IMR-90 (cell line): ENCODE data around the gene CCDC88A. TPM values are rescaled to one million over a fixed set of nuclear protein-coding genes. Genes with fewer than 3 reads are reported as not detected.

Experiments
- ATAC-seq: fragments of 200-7000 bp; cut with Tn5 transposase; 2 replicates; pipeline ENCODE4 v1.9.1; 2020; ENCODE audit warnings: low read depth, mild to moderate bottlenecking, moderate library complexity
- BruUV-seq: library from RNA; stranded (reverse); fragments of 400-500 nt; replicated peaks from 2 replicates; lab custom pipeline; 2021; lab: Mats Ljungman, UMichigan
- CTCF ChIA-PET: fragments of 300-600 bp; formaldehyde crosslinking; extraction: SDS; loops from one replicate; lab custom pipeline; 2021; ENCODE audit warnings: antibody characterized with exemption; lab: Yijun Ruan, JAX
- POLR2A ChIA-PET: fragments of 300-600 bp; sonication (Branson Sonifier 250); formaldehyde crosslinking; loops from one replicate; lab custom pipeline; 2022; ENCODE audit warnings: antibody characterized with exemption; ENCODE audit not compliant: unreplicated experiment; lab: Charles Lee
- DNase-seq: peaks from one replicate; pipeline ENCODE4 v3.0.0; 2013
- H2AFZ ChIP-seq: replicated peaks from 2 replicates; pipeline ENCODE3; 2013; ENCODE audit warnings: low read length, mild to moderate bottlenecking; ENCODE audit not compliant: poor library complexity
- H2AK5ac ChIP-seq: 2 replicates; pipeline ENCODE4 v1.6.1; 2013; ENCODE audit warnings: low read depth, low read length, inconsistent platforms
- H2AK9ac ChIP-seq: replicated peaks from 2 replicates; pipeline ENCODE3; 2013; ENCODE audit warnings: mild to moderate bottlenecking, low read depth, low read length, moderate library complexity; ENCODE audit not compliant: poor library complexity
- H2BK120ac ChIP-seq: 2 replicates; pipeline ENCODE4 v1.6.1; 2013; ENCODE audit warnings: low read depth, low read length, inconsistent platforms
- H2BK15ac ChIP-seq: 3 replicates; pipeline ENCODE4 v1.6.1; 2013; ENCODE audit warnings: low read depth, low read length, inconsistent platforms
- H2BK20ac ChIP-seq: 2 replicates; pipeline ENCODE4 v1.6.1; 2013; ENCODE audit warnings: low read depth, mild to moderate bottlenecking, inconsistent platforms, low read length, moderate library complexity
- H2BK5ac ChIP-seq: 2 replicates; pipeline ENCODE4 v1.6.1; 2013; ENCODE audit warnings: mild to moderate bottlenecking, low read depth, low read length, inconsistent platforms; ENCODE audit not compliant: poor library complexity, severe bottlenecking
- H3K14ac ChIP-seq: replicated peaks from 2 replicates; pipeline ENCODE4 v1.6.1; 2013; ENCODE audit warnings: low read depth, low read length, inconsistent platforms
- H3K18ac ChIP-seq: 2 replicates; pipeline ENCODE4 v1.6.1; 2013; ENCODE audit warnings: low read depth, low read length, control low read depth
- H3K23ac ChIP-seq: 2 replicates; pipeline ENCODE4 v1.6.1; 2013; ENCODE audit warnings: low read depth, low read length, inconsistent platforms
- H3K27ac ChIP-seq: 2 replicates; pipeline ENCODE4 v1.5.1; 2013; ENCODE audit warnings: mild to moderate bottlenecking, control low read depth, low read length; ENCODE audit not compliant: insufficient read depth
- H3K27me3 ChIP-seq: 2 replicates; pipeline ENCODE4 v1.6.1; 2013; ENCODE audit warnings: low read length; ENCODE audit not compliant: control insufficient read depth, insufficient read depth
- H3K36me3 ChIP-seq: 2 replicates; pipeline ENCODE4 v1.6.1; 2013; ENCODE audit warnings: low read length, mixed read lengths; ENCODE audit not compliant: control insufficient read depth, insufficient read depth
- H3K4ac ChIP-seq: 2 replicates; pipeline ENCODE4 v1.6.1; 2013; ENCODE audit warnings: low read depth, low read length, inconsistent platforms
- H3K4me1 ChIP-seq: 2 replicates; pipeline ENCODE4 v1.6.1; 2013; ENCODE audit warnings: low read length, mixed read lengths; ENCODE audit not compliant: control insufficient read depth, insufficient read depth
- H3K4me2 ChIP-seq: 2 replicates; pipeline ENCODE4 v1.6.1; 2013; ENCODE audit warnings: low read depth, mild to moderate bottlenecking, control low read depth, low read length, moderate library complexity
- H3K4me3 ChIP-seq: 2 replicates; pipeline ENCODE4 v1.5.1; 2013; ENCODE audit warnings: low read depth, mild to moderate bottlenecking, control low read depth, low read length, moderate library complexity; ENCODE audit not compliant: insufficient read depth
- H3K56ac ChIP-seq: 2 replicates; pipeline ENCODE4 v1.6.1; 2013; ENCODE audit warnings: low read length, inconsistent platforms; ENCODE audit not compliant: insufficient read depth; ENCODE audit errors: extremely low read depth
- H3K79me1 ChIP-seq, 2 experiments: 2 replicates each; pipeline ENCODE4 v1.6.1; 2013; ENCODE audit warnings: low read length in 2 of 2, inconsistent platforms in 1 of 2, low read depth in 1 of 2
- H3K9ac ChIP-seq: 2 replicates; pipeline ENCODE4 v1.6.1; 2013; ENCODE audit warnings: low read depth, low read length, control low read depth
- H3K9me1 ChIP-seq: 2 replicates; pipeline ENCODE4 v1.6.1; 2013; ENCODE audit warnings: low read length, inconsistent platforms; ENCODE audit not compliant: insufficient read depth
- H3K9me3 ChIP-seq: 2 replicates; pipeline ENCODE4 v1.6.1; 2013; ENCODE audit warnings: low read length; ENCODE audit not compliant: control insufficient read depth, insufficient read depth
- H4K20me1 ChIP-seq: 2 replicates; pipeline ENCODE4 v1.6.1; 2013; ENCODE audit warnings: low read length, inconsistent platforms; ENCODE audit not compliant: insufficient read depth
- H4K5ac ChIP-seq: 2 replicates; pipeline ENCODE4 v1.6.1; 2013; ENCODE audit warnings: mild to moderate bottlenecking, low read depth, low read length, control low read depth
- H4K8ac ChIP-seq, 2 experiments: 2 replicates each; pipeline ENCODE4 v1.6.1; 2013; ENCODE audit warnings: low read depth in 2 of 2, low read length in 2 of 2, control low read depth in 1 of 2, inconsistent platforms in 1 of 2
- H4K91ac ChIP-seq: 2 replicates; pipeline ENCODE4 v1.6.1; 2013; ENCODE audit warnings: low read depth, low read length, inconsistent platforms; ENCODE audit not compliant: insufficient read depth
- BHLHE40 ChIP-seq: fragments of 150-350 bp; IDR thresholded peaks from 2 replicates; pipeline ENCODE4 v1.6.1; 2016; ENCODE audit warnings: mild to moderate bottlenecking, low read depth, low read length
- CEBPB ChIP-seq: IDR thresholded peaks from 2 replicates; pipeline ENCODE4 v1.6.1; 2012; ENCODE audit warnings: low read depth, low read length, improper control_type of control experiment
- CHD1 ChIP-seq: IDR thresholded peaks from 2 replicates; pipeline ENCODE4 v1.6.1; 2012; ENCODE audit warnings: low read depth, low read length, improper control_type of control experiment
- FOS ChIP-seq: fragments of 150-350 bp; IDR thresholded peaks from 2 replicates; pipeline ENCODE4 v1.6.1; 2016; ENCODE audit warnings: low read depth, low read length
- MAFK ChIP-seq: IDR thresholded peaks from 2 replicates; pipeline ENCODE4 v1.6.1; 2012; ENCODE audit warnings: low read depth, low read length, improper control_type of control experiment
- MAZ ChIP-seq: IDR thresholded peaks from 2 replicates; pipeline ENCODE4 v1.6.1; 2012; ENCODE audit warnings: low read depth, mild to moderate bottlenecking, low read length, improper control_type of control experiment, moderate library complexity, borderline replicate concordance
- MXI1 ChIP-seq: IDR thresholded peaks from 2 replicates; pipeline ENCODE4 v1.6.1; 2012; ENCODE audit warnings: low read depth, mild to moderate bottlenecking, low read length, moderate library complexity, borderline replicate concordance
- NFE2L2 ChIP-seq: fragments of 150-350 bp; IDR thresholded peaks from 2 replicates; pipeline ENCODE4 v1.6.1; 2016; ENCODE audit warnings: low read depth, mild to moderate bottlenecking, low read length
- POLR2A ChIP-seq: IDR thresholded peaks from 2 replicates; pipeline ENCODE4 v1.6.1; 2012; ENCODE audit warnings: mild to moderate bottlenecking, low read depth, low read length
- RAD21 ChIP-seq: IDR thresholded peaks from 2 replicates; pipeline ENCODE4 v1.6.1; 2012; ENCODE audit warnings: low read length, improper control_type of control experiment
- RCOR1 ChIP-seq: IDR thresholded peaks from 2 replicates; pipeline ENCODE4 v1.6.1; 2012; ENCODE audit warnings: mild to moderate bottlenecking, low read length, improper control_type of control experiment; ENCODE audit not compliant: insufficient replicate concordance
- RFX5 ChIP-seq: IDR thresholded peaks from 2 replicates; pipeline ENCODE4 v1.8.0; 2012; ENCODE audit warnings: low read depth, mild to moderate bottlenecking, low read length, moderate library complexity
- SMC3 ChIP-seq: fragments of 150-350 bp; IDR thresholded peaks from 2 replicates; pipeline ENCODE4 v1.6.1; 2016; ENCODE audit warnings: low read depth, mild to moderate bottlenecking, antibody characterized with exemption, low read length, moderate library complexity
- WGBS, 2 experiments: methylation state at CpG; one replicate each; pipeline versions ENCODE4 v1.1.5 to v1.1.7; 2013; ENCODE audit warnings: missing lambda C conversion rate in 2 of 2; ENCODE audit not compliant: insufficient read length in 1 of 2; ENCODE audit errors: extremely low coverage in 2 of 2; 5-methylcytosine and 5-hydroxymethylcytosine counted together
- dilution Hi-C: fragments of 300-500 bp; cut with HindIII; formaldehyde crosslinking; loops from one replicate; pipeline ENCODE4 v1.14.3; 2018; ENCODE audit warnings: low sequenced_read_pairs; ENCODE audit not compliant: unreplicated experiment
- in situ Hi-C: fragments of 300-500 bp; cut with MboI; formaldehyde crosslinking; loops from 3 replicates; pipeline ENCODE4 v1.14.3; 2019; ENCODE audit warnings: low sequenced_read_pairs, inconsistent platforms, mixed read lengths
- intact Hi-C: fragments of 100-400 bp; cut with micrococcal nuclease; formaldehyde crosslinking; loops from 2 replicates; pipeline ENCODE4 v1.10.0; 2022
- polyA plus RNA-seq, 3 experiments: library from polyadenylated mRNA; depleted of rRNA; stranded (reverse); fragments of >200 nt; gene quantifications; 2 replicates each; pipeline ENCODE4 v1.2.3, GENCODE V29; 2012; ENCODE audit warnings: low replicate concordance in 1 of 3
- total RNA-seq: library from RNA; depleted of rRNA; stranded (reverse); fragments of >200 nt; gene quantifications from 2 replicates; pipeline ENCODE4 v1.2.3, GENCODE V29; 2012
- TF ChIP-seq, protein P1 (sequence below): conservative IDR thresholded peaks from 2 replicates; pipeline ENCODE4 v1.5.1; 2012; ENCODE audit warnings: mild to moderate bottlenecking, low read depth, low read length, improper control_type of control experiment
- TF ChIP-seq, protein P2 (sequence below): fragments of 150-350 bp; IDR thresholded peaks from 2 replicates; pipeline ENCODE4 v1.6.1; 2017; ENCODE audit warnings: mild to moderate bottlenecking, antibody characterized with exemption, low read length, low read depth
- TF ChIP-seq, protein P3 (sequence below): fragments of 150-350 bp; IDR thresholded peaks from 2 replicates; pipeline ENCODE4 v1.6.1; 2016; ENCODE audit warnings: low read depth, mild to moderate bottlenecking, low read length, moderate library complexity, borderline replicate concordance

The CCDC88A gene
- total and polyA plus RNA-seq, 2 of the 4 experiments (the other 2 are of a cell fraction), result 15.6 to 63.8 TPM

DNA sequence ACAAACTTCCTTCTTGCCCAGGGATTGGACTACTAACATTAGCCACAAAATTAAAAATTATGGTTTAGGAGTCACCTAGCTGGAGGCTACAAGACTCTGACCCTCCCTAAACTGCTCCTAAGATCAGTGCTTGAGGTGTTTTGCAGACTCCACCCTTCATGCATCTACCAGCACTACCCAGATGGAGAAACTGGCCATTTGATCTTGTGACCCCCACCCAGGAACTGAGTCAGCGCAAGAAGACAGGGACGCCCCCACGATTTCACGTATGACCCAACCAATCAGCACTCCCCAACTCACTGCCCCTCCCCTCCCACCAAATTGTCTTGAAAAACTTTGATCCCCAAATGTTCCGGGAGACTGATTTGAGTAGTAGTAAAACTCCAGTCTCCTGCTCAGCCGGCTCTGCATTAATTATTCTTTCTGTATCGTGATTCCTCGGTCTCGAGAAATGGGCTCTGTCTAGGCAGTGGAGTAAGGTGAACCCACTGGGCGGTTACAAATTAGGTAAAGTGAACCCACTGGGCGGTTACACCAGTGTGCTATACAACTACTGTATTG lies 40.1 kb upstream of the CCDC88A start:
- Histone ChIP-seq H2AK9ac (no peak overlapping the region), H3K4ac (no peak overlapping the region), H2BK120ac (no peak overlapping the region), H4K5ac (no peak overlapping the region), H2BK20ac (no peak overlapping the region), H3K36me3 (no peaks in the 10 kb centered on the region), H3K4me3 (no peak overlapping the region), H3K9me3 (peaks cover 3% of the 10 kb centered on the region; the same call in 1 of the 2 replicates), H2BK15ac (no peak overlapping the region), H3K27ac (no peak overlapping the region), H3K9me1 (no peaks in the 10 kb centered on the region), H4K8ac (no peak overlapping the region), H3K79me1 (no peaks in the 10 kb centered on the region), H4K20me1 (no peaks in the 10 kb centered on the region), H3K18ac (no peak overlapping the region), H2AFZ (no peak overlapping the region), H2BK5ac (no peak overlapping the region), H2AK5ac (no peak overlapping the region), H3K4me2 (no peak overlapping the region), H3K23ac (no peak overlapping the region), H3K27me3 (peaks cover 11% of the 10 kb centered on the region), H4K91ac (no peak overlapping the region), H3K56ac (no peak overlapping the region), H3K14ac (no peak overlapping the region), H3K9ac (no peak overlapping the region), H3K4me1 (no peaks in the 10 kb centered on the region)
- dilution Hi-C loops (no loop called here), in situ Hi-C loops (no loop called here), intact Hi-C loops (no loop called here)
- ChIA-PET CTCF (no interaction called here), POLR2A (no interaction called here)
- DNase-seq, result no peak
- WGBS, 2 experiments, result 71% methylated on average over 4 of the region's 11 CpGs; no CpG with 5 or more reads in 1 of the 2 experiments
- TF ChIP-seq SMC3 (no peak), MAZ (no peak), MAFK (no peak), RFX5 (no peak), CHD1 (no peak), MXI1 (no peak), NFE2L2 (no peak), FOS (no peak), BHLHE40 (no peak), RCOR1 (no peak), RAD21 (no peak), CEBPB (no peak), POLR2A (no peak)
- TF ChIP-seq, protein P1, sequence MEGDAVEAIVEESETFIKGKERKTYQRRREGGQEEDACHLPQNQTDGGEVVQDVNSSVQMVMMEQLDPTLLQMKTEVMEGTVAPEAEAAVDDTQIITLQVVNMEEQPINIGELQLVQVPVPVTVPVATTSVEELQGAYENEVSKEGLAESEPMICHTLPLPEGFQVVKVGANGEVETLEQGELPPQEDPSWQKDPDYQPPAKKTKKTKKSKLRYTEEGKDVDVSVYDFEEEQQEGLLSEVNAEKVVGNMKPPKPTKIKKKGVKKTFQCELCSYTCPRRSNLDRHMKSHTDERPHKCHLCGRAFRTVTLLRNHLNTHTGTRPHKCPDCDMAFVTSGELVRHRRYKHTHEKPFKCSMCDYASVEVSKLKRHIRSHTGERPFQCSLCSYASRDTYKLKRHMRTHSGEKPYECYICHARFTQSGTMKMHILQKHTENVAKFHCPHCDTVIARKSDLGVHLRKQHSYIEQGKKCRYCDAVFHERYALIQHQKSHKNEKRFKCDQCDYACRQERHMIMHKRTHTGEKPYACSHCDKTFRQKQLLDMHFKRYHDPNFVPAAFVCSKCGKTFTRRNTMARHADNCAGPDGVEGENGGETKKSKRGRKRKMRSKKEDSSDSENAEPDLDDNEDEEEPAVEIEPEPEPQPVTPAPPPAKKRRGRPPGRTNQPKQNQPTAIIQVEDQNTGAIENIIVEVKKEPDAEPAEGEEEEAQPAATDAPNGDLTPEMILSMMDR, result no peak
- TF ChIP-seq, protein P2, sequence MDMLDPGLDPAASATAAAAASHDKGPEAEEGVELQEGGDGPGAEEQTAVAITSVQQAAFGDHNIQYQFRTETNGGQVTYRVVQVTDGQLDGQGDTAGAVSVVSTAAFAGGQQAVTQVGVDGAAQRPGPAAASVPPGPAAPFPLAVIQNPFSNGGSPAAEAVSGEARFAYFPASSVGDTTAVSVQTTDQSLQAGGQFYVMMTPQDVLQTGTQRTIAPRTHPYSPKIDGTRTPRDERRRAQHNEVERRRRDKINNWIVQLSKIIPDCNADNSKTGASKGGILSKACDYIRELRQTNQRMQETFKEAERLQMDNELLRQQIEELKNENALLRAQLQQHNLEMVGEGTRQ, result no peak
- TF ChIP-seq, protein P3, sequence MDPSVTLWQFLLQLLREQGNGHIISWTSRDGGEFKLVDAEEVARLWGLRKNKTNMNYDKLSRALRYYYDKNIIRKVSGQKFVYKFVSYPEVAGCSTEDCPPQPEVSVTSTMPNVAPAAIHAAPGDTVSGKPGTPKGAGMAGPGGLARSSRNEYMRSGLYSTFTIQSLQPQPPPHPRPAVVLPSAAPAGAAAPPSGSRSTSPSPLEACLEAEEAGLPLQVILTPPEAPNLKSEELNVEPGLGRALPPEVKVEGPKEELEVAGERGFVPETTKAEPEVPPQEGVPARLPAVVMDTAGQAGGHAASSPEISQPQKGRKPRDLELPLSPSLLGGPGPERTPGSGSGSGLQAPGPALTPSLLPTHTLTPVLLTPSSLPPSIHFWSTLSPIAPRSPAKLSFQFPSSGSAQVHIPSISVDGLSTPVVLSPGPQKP, result no peak
- no peak for ATAC-seq
- no TSS peak for BruUV-seq
